T-cell (primary cell): ENCODE measurements around the gene TMEM132C. TPM values are rescaled to one million over a fixed set of nuclear protein-coding genes. Genes with fewer than 3 reads are reported as not detected.

Experiments used
- ATAC-seq, 4 experiments: fragments of 200-7000 bp in 3 of 4; fragments of 150-1000 bp in 1 of 4; cut with Tn5 transposase; replicated peaks in 1 of 4; 1 replicate in 3 of 4; 2 replicates in 1 of 4; pipeline ENCODE4 v1.10.0; 2021; ENCODE audit warnings: moderate library complexity in 3 of 4, mild to moderate bottlenecking in 2 of 4, moderate number of reproducible peaks in 1 of 4
- CTCF ChIA-PET, 2 donors: fragments of 300-600 bp; sonication (Branson Sonifier 250); formaldehyde crosslinking; loops; one replicate each; lab custom pipeline; 2022; ENCODE audit warnings: antibody characterized with exemption in 2 of 2; lab: Charles Lee
- POLR2A ChIA-PET, 2 donors: fragments of 300-600 bp; sonication (Branson Sonifier 250); formaldehyde crosslinking; loops; one replicate each; lab custom pipeline; 2022; ENCODE audit warnings: antibody characterized with exemption in 2 of 2; lab: Charles Lee
- DNase-seq, 35 experiments: peaks; one replicate each; pipeline versions ENCODE4 v3.0.0 to v3.0.0-alpha.2; 2013 to 2023
- H3K27ac ChIP-seq: one replicate; pipeline ENCODE4 v1.5.1; 2013; ENCODE audit warnings: low read length
- H3K27me3 ChIP-seq, 2 experiments: replicated peaks in 1 of 2; 1 replicate in 1 of 2; 2 replicates in 1 of 2; pipeline versions ENCODE4 v1.6.1 to v1.7.0; 2013; ENCODE audit warnings: low read length in 1 of 2, mixed read lengths in 1 of 2; ENCODE audit not compliant: control insufficient read depth in 2 of 2, insufficient read depth in 2 of 2; ENCODE audit errors: extremely low read depth in 1 of 2
- H3K36me3 ChIP-seq, 2 donors: 1 replicate in 1 of 2; 2 replicates in 1 of 2; pipeline versions ENCODE4 v1.6.1 to v1.7.0; 2013; ENCODE audit warnings: low read length in 1 of 2; ENCODE audit not compliant: control insufficient read depth in 2 of 2, insufficient read depth in 1 of 2; ENCODE audit errors: extremely low read depth in 1 of 2
- H3K4me1 ChIP-seq, 2 experiments: 1 replicate in 1 of 2; 2 replicates in 1 of 2; pipeline versions ENCODE4 v1.6.1 to v1.7.0; 2013; ENCODE audit warnings: low read length in 2 of 2, mixed read lengths in 1 of 2; ENCODE audit not compliant: insufficient read depth in 2 of 2, control insufficient read depth in 1 of 2; ENCODE audit errors: extremely low read depth in 1 of 2
- H3K4me3 ChIP-seq, 2 donors: 1 replicate in 1 of 2; 2 replicates in 1 of 2; pipeline versions ENCODE4 v1.5.1 to v1.7.0; 2013; ENCODE audit warnings: mild to moderate bottlenecking in 2 of 2, low read length in 1 of 2, moderate library complexity in 1 of 2; ENCODE audit not compliant: control insufficient read depth in 1 of 2; ENCODE audit errors: extremely low read depth in 1 of 2
- H3K9me3 ChIP-seq: 2 replicates; pipeline ENCODE4 v1.7.0; 2013
- H3K27ac Mint-ChIP-seq, 2 donors: one replicate each; pipeline ENCODE4 v1.8.0; 2020 to 2021; ENCODE audit warnings: mild to moderate bottlenecking in 2 of 2, mixed read lengths in 2 of 2
- H3K27me3 Mint-ChIP-seq, 2 donors: one replicate each; pipeline ENCODE4 v1.8.0; 2021 to 2022; ENCODE audit warnings: mixed read lengths in 2 of 2
- H3K36me3 Mint-ChIP-seq: one replicate; pipeline ENCODE4 v1.8.0; 2021; ENCODE audit warnings: mixed read lengths
- H3K4me1 Mint-ChIP-seq, 3 donors: one replicate each; pipeline ENCODE4 v1.8.0; 2020 to 2022; ENCODE audit warnings: mixed read lengths in 3 of 3, mild to moderate bottlenecking in 1 of 3
- H3K4me3 Mint-ChIP-seq, 3 donors: one replicate each; pipeline ENCODE4 v1.8.0; 2020 to 2022; ENCODE audit warnings: mild to moderate bottlenecking in 3 of 3, mixed read lengths in 3 of 3, moderate library complexity in 3 of 3
- H3K9me3 Mint-ChIP-seq, 3 donors: one replicate each; pipeline ENCODE4 v1.8.0; 2020 to 2022; ENCODE audit warnings: mixed read lengths in 3 of 3
- WGBS: methylation state at CpG from one replicate; pipeline ENCODE4 v1.1.5; 2013; ENCODE audit warnings: missing lambda C conversion rate; ENCODE audit not compliant: insufficient coverage; 5-methylcytosine and 5-hydroxymethylcytosine counted together
- total RNA-seq, 35 experiments: library from RNA in 6 of 35; stranded (reverse) in 6 of 35; fragments of 120-200 nt in 1 of 35; gene quantifications; one replicate each; pipeline versions ENCODE4 v1.2.1 to v1.2.4 and lab custom pipeline; 2013 to 2026

TMEM132C gene
- total RNA-seq, 5 donors from 2014 or later (not counting 1 experiment from before 2014, with no cell fraction given) = 0.07 TPM; not detected in 4

GRCh38 chr12:128509170-128509569, 242.2 kb downstream of the TMEM132C start:
- Histone ChIP-seq H3K9me3 (no peaks in the 10 kb centered on the region), H3K36me3 (no peaks in the 10 kb centered on the region), H3K4me3 (no peak overlapping the region), H3K27me3 (peaks cover 0 to 10% of the 10 kb centered on the region in 2 experiments), H3K4me1 (no peaks in the 10 kb centered on the region), H3K27ac (no peak overlapping the region)
- Mint-ChIP-seq H3K9me3 (peaks cover 0 to 13% (median 7%) of the 10 kb centered on the region in 3 donors), H3K27ac (no peak overlapping the region), H3K4me1 (no peaks in the 10 kb centered on the region), H3K27me3 (no peaks in the 10 kb centered on the region), H3K4me3 (no peak overlapping the region), H3K36me3 (no peaks in the 10 kb centered on the region)
- WGBS = 86% methylated on average over 4 of the region's 4 CpGs
- POLR2A ChIA-PET = no interaction called here
- CTCF ChIA-PET = no interaction called here
- no peak for ATAC-seq
- no peak for DNase-seq

- Mint-ChIP-seq H3K27ac (no peak overlapping the region), H3K36me3 (no peaks in the 10 kb centered on the region), H3K4me3 (no peak overlapping the region), H3K4me1 (no peaks in the 10 kb centered on the region), H3K9me3 (peaks cover 5 to 18% (median 7%) of the 10 kb centered on the region in 3 donors), H3K27me3 (no peaks in the 10 kb centered on the region)
- POLR2A ChIA-PET = no interaction called here
- WGBS = 77% methylated on average over 6 of the region's 8 CpGs
- ATAC-seq (no peak), DNase-seq (no peak)
- H3K9me3 ChIP-seq = no peaks in the 10 kb centered on the region
- H3K27me3 ChIP-seq = peaks cover 0 to 10% of the 10 kb centered on the region in 2 experiments
- no peak overlapping the region for H3K4me3 ChIP-seq
- no peaks in the 10 kb centered on the region for H3K4me1 ChIP-seq
- H3K27ac ChIP-seq = no peak overlapping the region
- no peaks in the 10 kb centered on the region for H3K36me3 ChIP-seq
- CTCF ChIA-PET = no interaction called here
Measured at GRCh38 chr12:128510511-128510910, 243.5 kb downstream of the TMEM132C start.

- ATAC-seq (no peak), DNase-seq (no peak)
- no peak overlapping the region for H3K4me3 ChIP-seq
- peaks cover 0 to 12% of the 10 kb centered on the region in 2 experiments for H3K27me3 ChIP-seq
- Mint-ChIP-seq H3K4me3 (no peak overlapping the region), H3K27ac (no peak overlapping the region), H3K9me3 (peaks cover 5 to 18% (median 7%) of the 10 kb centered on the region in 3 donors), H3K4me1 (no peaks in the 10 kb centered on the region), H3K36me3 (no peaks in the 10 kb centered on the region), H3K27me3 (no peaks in the 10 kb centered on the region)
- no peaks in the 10 kb centered on the region for H3K4me1 ChIP-seq
- no peak overlapping the region for H3K27ac ChIP-seq
- WGBS = 74% methylated on average over 3 of the region's 6 CpGs
- H3K9me3 ChIP-seq = no peaks in the 10 kb centered on the region
- CTCF ChIA-PET = no interaction called here
- POLR2A ChIA-PET = no interaction called here
- no peaks in the 10 kb centered on the region for H3K36me3 ChIP-seq
Measured at GRCh38 chr12:128513331-128513730, 246.4 kb downstream of the TMEM132C start.

GRCh38 chr12:128513831-128514230, 246.9 kb downstream of the TMEM132C start:
- no peak overlapping the region for H3K27ac ChIP-seq
- no peaks in the 10 kb centered on the region for H3K4me1 ChIP-seq
- no peaks in the 10 kb centered on the region for H3K9me3 ChIP-seq
- Mint-ChIP-seq H3K4me3 (no peak overlapping the region), H3K27ac (no peak overlapping the region), H3K27me3 (no peaks in the 10 kb centered on the region), H3K9me3 (peaks cover 4 to 14% (median 5%) of the 10 kb centered on the region in 3 donors), H3K4me1 (no peaks in the 10 kb centered on the region), H3K36me3 (no peaks in the 10 kb centered on the region)
- DNase-seq (no peak), ATAC-seq (no peak)
- POLR2A ChIA-PET = interaction anchor here in 1 of 2 donors (0.5 kb wide), 1 partner anchor 14 kb away, joined by 3 read pairs; no protein-coding TSS in a partner anchor
- CTCF ChIA-PET = interaction anchor here in 1 of 2 donors (0.7 kb wide), 1 partner anchor 1590 kb away, joined by 3 read pairs; no protein-coding TSS in a partner anchor
- peaks cover 0 to 12% of the 10 kb centered on the region in 2 experiments for H3K27me3 ChIP-seq
- 63% methylated on average over 4 of the region's 6 CpGs for WGBS
- no peaks in the 10 kb centered on the region for H3K36me3 ChIP-seq
- H3K4me3 ChIP-seq = no peak overlapping the region

GRCh38 chr12:128518644-128519043, 251.7 kb downstream of the TMEM132C start:
- Mint-ChIP-seq H3K4me3 (no peak overlapping the region), H3K27ac (no peak overlapping the region), H3K36me3 (no peaks in the 10 kb centered on the region), H3K9me3 (peaks cover 5 to 9% (median 9%) of the 10 kb centered on the region in 3 donors), H3K27me3 (no peaks in the 10 kb centered on the region), H3K4me1 (no peaks in the 10 kb centered on the region)
- Histone ChIP-seq H3K4me3 (no peak overlapping the region), H3K27me3 (peaks cover 0 to 3% of the 10 kb centered on the region in 2 experiments), H3K9me3 (no peaks in the 10 kb centered on the region), H3K36me3 (no peaks in the 10 kb centered on the region), H3K4me1 (no peaks in the 10 kb centered on the region), H3K27ac (no peak overlapping the region)
- ATAC-seq = no peak
- POLR2A ChIA-PET = no interaction called here
- CTCF ChIA-PET = no interaction called here
- no peak for DNase-seq
- WGBS = no CpG with 5 or more reads among the region's 4 CpGs

GRCh38 chr12:128519426-128519825, 252.5 kb downstream of the TMEM132C start:
- Mint-ChIP-seq H3K27ac (no peak overlapping the region), H3K27me3 (no peaks in the 10 kb centered on the region), H3K4me3 (no peak overlapping the region), H3K36me3 (no peaks in the 10 kb centered on the region), H3K9me3 (peaks cover 5 to 9% (median 9%) of the 10 kb centered on the region in 3 donors), H3K4me1 (no peaks in the 10 kb centered on the region)
- Histone ChIP-seq H3K36me3 (no peaks in the 10 kb centered on the region), H3K27me3 (peaks cover 0 to 2% of the 10 kb centered on the region in 2 experiments), H3K9me3 (no peaks in the 10 kb centered on the region), H3K4me1 (no peaks in the 10 kb centered on the region), H3K27ac (no peak overlapping the region), H3K4me3 (no peak overlapping the region)
- ATAC-seq (no peak), DNase-seq (no peak)
- CTCF ChIA-PET = no interaction called here
- POLR2A ChIA-PET = no interaction called here
- 58% methylated on average over 2 of the region's 3 CpGs for WGBS

- Histone ChIP-seq H3K4me3 (no peak overlapping the region), H3K36me3 (no peaks in the 10 kb centered on the region), H3K4me1 (no peaks in the 10 kb centered on the region), H3K27me3 (no peaks in the 10 kb centered on the region), H3K27ac (no peak overlapping the region), H3K9me3 (no peaks in the 10 kb centered on the region)
- no peak overlapping the region for H3K27ac Mint-ChIP-seq
- H3K27me3 Mint-ChIP-seq = no peaks in the 10 kb centered on the region
- WGBS = 87% methylated on average over 7 of the region's 10 CpGs
- H3K36me3 Mint-ChIP-seq = no peaks in the 10 kb centered on the region
- no peak overlapping the region for H3K4me3 Mint-ChIP-seq
- ChIA-PET POLR2A (no interaction called here), CTCF (no interaction called here)
- ATAC-seq (no peak), DNase-seq (no peak)
- H3K4me1 Mint-ChIP-seq = no peaks in the 10 kb centered on the region
- H3K9me3 Mint-ChIP-seq = peaks cover 0 to 12% (median 6%) of the 10 kb centered on the region in 3 donors
Measured at GRCh38 chr12:128521981-128522380, 255.0 kb downstream of the TMEM132C start.
